ENCODE measurements around the gene AURKAIP1.

DNA sequence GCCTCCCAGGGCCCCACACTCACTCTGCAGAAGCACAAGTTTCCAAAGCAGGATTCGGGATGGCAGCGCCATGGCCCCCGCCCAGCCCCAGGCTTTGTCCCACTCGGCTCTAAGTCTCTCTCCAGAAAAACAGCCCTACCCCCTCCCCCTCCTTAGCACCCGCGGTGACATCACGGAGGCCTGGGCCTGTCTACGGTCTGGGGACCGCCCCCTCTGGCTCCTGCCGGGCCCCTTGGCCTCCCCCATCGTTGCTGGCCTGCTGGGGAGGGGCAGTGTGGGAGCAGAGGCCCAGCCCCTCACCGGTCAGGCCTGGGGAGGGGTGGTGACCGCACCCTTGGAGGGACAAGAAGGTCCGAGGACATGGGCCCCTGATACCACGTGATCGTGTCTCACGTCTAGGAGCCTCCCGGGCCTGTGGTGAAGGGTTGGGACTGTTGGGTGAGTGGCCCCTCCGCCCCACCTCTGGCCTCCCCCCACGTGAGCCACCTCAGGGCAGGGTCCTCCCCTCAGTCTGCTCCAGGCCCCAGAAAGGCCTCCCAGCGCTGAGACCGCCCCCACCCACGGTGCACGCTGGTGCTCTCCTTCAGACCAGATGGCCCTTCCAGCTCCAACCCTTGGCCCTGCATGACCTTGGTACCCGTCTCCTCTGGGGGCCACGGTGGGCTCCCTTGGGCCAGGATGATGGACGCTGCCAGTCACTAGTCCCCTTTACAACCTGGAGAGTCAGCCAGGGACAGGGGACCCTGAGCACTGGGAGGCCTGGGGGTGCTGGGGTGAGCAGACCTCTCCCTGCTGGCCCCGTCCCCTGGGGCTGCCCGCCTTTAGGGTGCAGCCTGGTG lies 16.4 kb downstream of the AURKAIP1 start, which contains the start of gene MXRA8:
- TF ChIP-seq, protein P1, sequence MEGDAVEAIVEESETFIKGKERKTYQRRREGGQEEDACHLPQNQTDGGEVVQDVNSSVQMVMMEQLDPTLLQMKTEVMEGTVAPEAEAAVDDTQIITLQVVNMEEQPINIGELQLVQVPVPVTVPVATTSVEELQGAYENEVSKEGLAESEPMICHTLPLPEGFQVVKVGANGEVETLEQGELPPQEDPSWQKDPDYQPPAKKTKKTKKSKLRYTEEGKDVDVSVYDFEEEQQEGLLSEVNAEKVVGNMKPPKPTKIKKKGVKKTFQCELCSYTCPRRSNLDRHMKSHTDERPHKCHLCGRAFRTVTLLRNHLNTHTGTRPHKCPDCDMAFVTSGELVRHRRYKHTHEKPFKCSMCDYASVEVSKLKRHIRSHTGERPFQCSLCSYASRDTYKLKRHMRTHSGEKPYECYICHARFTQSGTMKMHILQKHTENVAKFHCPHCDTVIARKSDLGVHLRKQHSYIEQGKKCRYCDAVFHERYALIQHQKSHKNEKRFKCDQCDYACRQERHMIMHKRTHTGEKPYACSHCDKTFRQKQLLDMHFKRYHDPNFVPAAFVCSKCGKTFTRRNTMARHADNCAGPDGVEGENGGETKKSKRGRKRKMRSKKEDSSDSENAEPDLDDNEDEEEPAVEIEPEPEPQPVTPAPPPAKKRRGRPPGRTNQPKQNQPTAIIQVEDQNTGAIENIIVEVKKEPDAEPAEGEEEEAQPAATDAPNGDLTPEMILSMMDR (IDR thresholded peaks at IDR 0.05; ENCODE audit: low read depth, low read length): no peak
- no peak for TF ChIP-seq EZH2phosphoT487 (IDR thresholded peaks at IDR 0.05; ENCODE audit: low read depth)

All from OCI-LY3 (cell line).